Mesodermal cell (in vitro differentiated cells): ENCODE measurements around the gene UNC45B. TPM values are rescaled to one million over a fixed set of nuclear protein-coding genes. Genes with fewer than 3 reads are reported as not detected.
"Not testable (repeated sequence)": the region's sequence is repeated elsewhere in the genome, so short reads cannot be mapped to it uniquely, and the experiment has no call there.

Experiments used
- H3K27ac ChIP-seq: 2 replicates; pipeline ENCODE4 v1.7.0; 2013; ENCODE audit warnings: mild to moderate bottlenecking, low read depth, low read length, moderate library complexity; ENCODE audit not compliant: severe bottlenecking
- H3K36me3 ChIP-seq: 2 replicates; pipeline ENCODE4 v1.7.1; 2013; ENCODE audit warnings: mild to moderate bottlenecking, low read length, moderate library complexity; ENCODE audit not compliant: control insufficient read depth, insufficient read depth
- H3K4me1 ChIP-seq: one replicate; pipeline ENCODE4 v1.7.1; 2013; ENCODE audit warnings: mild to moderate bottlenecking, low read length; ENCODE audit not compliant: insufficient read depth, control insufficient read depth, poor library complexity, severe bottlenecking
- H3K4me3 ChIP-seq: 2 replicates; pipeline ENCODE4 v1.7.0; 2013; ENCODE audit warnings: low read length, control low read depth, mild to moderate bottlenecking; ENCODE audit not compliant: insufficient read depth, poor library complexity, severe bottlenecking; ENCODE audit errors: extremely low read depth
- H3K9me3 ChIP-seq: 2 replicates; pipeline ENCODE4 v1.7.1; 2013; ENCODE audit warnings: mild to moderate bottlenecking, low read length, moderate library complexity; ENCODE audit not compliant: control insufficient read depth
- WGBS, 2 experiments: methylation state at CpG; one replicate each; pipeline ENCODE4 v1.1.5; 2013; ENCODE audit warnings: missing lambda C conversion rate in 2 of 2; ENCODE audit not compliant: insufficient coverage in 2 of 2; 5-methylcytosine and 5-hydroxymethylcytosine counted together
- polyA plus RNA-seq, 2 experiments: library from polyadenylated mRNA; stranded (reverse); fragments of 50-300 nt; gene quantifications; one replicate each; pipeline ENCODE4 v1.2.3, GENCODE V29; 2013

The UNC45B gene
- polyA plus RNA-seq (2013, experiment 1 of 2) = 0.26 TPM
- polyA plus RNA-seq (2013, experiment 2 of 2) = 0.30 TPM

GRCh38 chr17:35147375-35147905, at the start of gene UNC45B:
Gene UNC45B, plus strand, starts transcription at chr17:35147817. Its CDS starts 447 bp downstream, at chr17:35148264.
- WGBS, 2 experiments = 67 to 86% methylated on average over 2 to 4 of the region's 4 CpGs
- no peaks in the 10 kb centered on the region for H3K9me3 ChIP-seq
- no peak within 1 kb of the TSS for H3K4me3 ChIP-seq
- H3K4me1 ChIP-seq = peaks cover 10% of the 10 kb centered on the region
- H3K36me3 ChIP-seq = no peaks in the 10 kb centered on the region
- H3K27ac ChIP-seq = no peak within 1 kb of the TSS

GRCh38 chr17:35099908-35100307, 47.7 kb upstream of the UNC45B start:
- peaks cover 29% of the 10 kb centered on the region for H3K36me3 ChIP-seq
- H3K4me1 ChIP-seq = peaks cover 2% of the 10 kb centered on the region
- no peak overlapping the region for H3K4me3 ChIP-seq
- H3K9me3 ChIP-seq = no peaks in the 10 kb centered on the region
- no peak overlapping the region for H3K27ac ChIP-seq
- WGBS, 2 experiments = 80% methylated on average over 1 of the region's 3 CpGs; no CpG with 5 or more reads in 1 of the 2 experiments

- Histone ChIP-seq H3K4me3 (no peak overlapping the region), H3K27ac (no peak overlapping the region), H3K9me3 (no peaks in the 10 kb centered on the region), H3K36me3 (peaks cover 40% of the 10 kb centered on the region), H3K4me1 (no peaks in the 10 kb centered on the region)
- 92 to 95% methylated on average over 13 to 14 of the region's 14 CpGs for WGBS, 2 experiments
Measured at GRCh38 chr17:35101036-35101435, 46.6 kb upstream of the UNC45B start.

- no CpG with 5 or more reads among the region's 2 CpGs for WGBS, 2 experiments
- no peak overlapping the region for H3K27ac ChIP-seq
- no peaks in the 10 kb centered on the region for H3K4me1 ChIP-seq
- no peaks in the 10 kb centered on the region for H3K9me3 ChIP-seq
- H3K4me3 ChIP-seq = no peak overlapping the region
- H3K36me3 ChIP-seq = peaks cover 47% of the 10 kb centered on the region
Measured at GRCh38 chr17:35101725-35102124, 45.9 kb upstream of the UNC45B start.

GRCh38 chr17:35103271-35103670, 44.3 kb upstream of the UNC45B start:
- no peak overlapping the region for H3K27ac ChIP-seq
- no peaks in the 10 kb centered on the region for H3K9me3 ChIP-seq
- H3K36me3 ChIP-seq = peaks cover 48% of the 10 kb centered on the region
- no peaks in the 10 kb centered on the region for H3K4me1 ChIP-seq
- H3K4me3 ChIP-seq = no peak overlapping the region
- 100% methylated on average over 1 to 4 of the region's 5 CpGs for WGBS, 2 experiments

- H3K9me3 ChIP-seq = no peaks in the 10 kb centered on the region
- H3K36me3 ChIP-seq = peaks cover 42% of the 10 kb centered on the region
- no peaks in the 10 kb centered on the region for H3K4me1 ChIP-seq
- no peak overlapping the region for H3K27ac ChIP-seq
- WGBS, 2 experiments = 95 to 100% methylated on average over 2 to 3 of the region's 5 CpGs
- no peak overlapping the region for H3K4me3 ChIP-seq
Measured at GRCh38 chr17:35104844-35105450, 42.7 kb upstream of the UNC45B start.

- H3K4me1 ChIP-seq, H3K9me3 ChIP-seq, H3K4me3 ChIP-seq, H3K27ac ChIP-seq: not testable (repeated sequence)
- H3K36me3 ChIP-seq = peaks cover 16% of the 10 kb centered on the region
- 96 to 99% methylated on average over 15 to 16 of the region's 17 CpGs for WGBS, 2 experiments
Measured at GRCh38 chr17:35110791-35111190, 36.8 kb upstream of the UNC45B start.

- H3K4me1 ChIP-seq = peaks cover 6% of the 10 kb centered on the region
- H3K9me3 ChIP-seq = no peaks in the 10 kb centered on the region
- 88 to 89% methylated on average over 12 of the region's 12 CpGs for WGBS, 2 experiments
- H3K36me3 ChIP-seq = peaks cover 9% of the 10 kb centered on the region
- H3K27ac ChIP-seq = no peak overlapping the region
- no peak overlapping the region for H3K4me3 ChIP-seq
Measured at GRCh38 chr17:35116845-35117244, 30.8 kb upstream of the UNC45B start.

GRCh38 chr17:35117984-35118383, 29.6 kb upstream of the UNC45B start:
- peaks cover 9% of the 10 kb centered on the region for H3K36me3 ChIP-seq
- no peaks in the 10 kb centered on the region for H3K9me3 ChIP-seq
- peaks cover 6% of the 10 kb centered on the region for H3K4me1 ChIP-seq
- H3K27ac ChIP-seq = no peak overlapping the region
- no peak overlapping the region for H3K4me3 ChIP-seq

- H3K4me1 ChIP-seq = peaks cover 6% of the 10 kb centered on the region
- 1 to 2% methylated on average over 40 to 62 of the region's 72 CpGs for WGBS, 2 experiments
- H3K9me3 ChIP-seq = no peaks in the 10 kb centered on the region
Measured at GRCh38 chr17:35119370-35120165, 28.0 kb upstream of the UNC45B start, which contains the start of gene RAD51D. Gene RAD51D, minus strand, starts transcription at chr17:35119860. Its CDS starts 247 bp downstream, at chr17:35119613.

More at GRCh38 chr17:35119370-35120165, 28.0 kb upstream of the UNC45B start, which contains the start of gene RAD51D:
- H3K4me3 ChIP-seq = peak within 1 kb of the TSS; percentile 68
- H3K36me3 ChIP-seq = peaks cover 3% of the 10 kb centered on the region
- no peak within 1 kb of the TSS for H3K27ac ChIP-seq
